Osteocyte (in vitro differentiated cells): ENCODE data around the gene KATNBL1. TPM values are rescaled to one million over a fixed set of nuclear protein-coding genes. Genes with fewer than 3 reads are reported as not detected.

Source experiments
- DNase-seq: peaks from one replicate; pipeline ENCODE4 v3.0.0; 2021; ENCODE audit warnings: mixed read lengths; ENCODE audit not compliant: unreplicated experiment; ENCODE audit errors: extremely low spot score
- H3K27ac Mint-ChIP-seq: one replicate; pipeline ENCODE4 v1.8.0; 2021; ENCODE audit warnings: mild to moderate bottlenecking, mixed read lengths; ENCODE audit not compliant: unreplicated experiment
- H3K27me3 Mint-ChIP-seq: one replicate; pipeline ENCODE4 v1.8.0; 2021; ENCODE audit warnings: mixed read lengths; ENCODE audit not compliant: unreplicated experiment
- H3K36me3 Mint-ChIP-seq: one replicate; pipeline ENCODE4 v1.8.0; 2021; ENCODE audit warnings: mixed read lengths; ENCODE audit not compliant: unreplicated experiment
- H3K4me1 Mint-ChIP-seq: one replicate; pipeline ENCODE4 v1.8.0; 2021; ENCODE audit warnings: mixed read lengths; ENCODE audit not compliant: unreplicated experiment
- H3K4me3 Mint-ChIP-seq: one replicate; pipeline ENCODE4 v1.8.0; 2021; ENCODE audit warnings: mild to moderate bottlenecking, moderate library complexity, mixed read lengths; ENCODE audit not compliant: unreplicated experiment
- H3K9me3 Mint-ChIP-seq: one replicate; pipeline ENCODE4 v1.8.0; 2021; ENCODE audit warnings: mixed read lengths; ENCODE audit not compliant: unreplicated experiment
- total RNA-seq: library from RNA; stranded (reverse); gene quantifications from 2 replicates; pipeline ENCODE4 v1.2.1, GENCODE V29; 2021
- TF ChIP-seq, protein P1 (sequence below): fragments of 200-600 bp; sonication (generic); IDR thresholded peaks from 2 replicates; pipeline ENCODE4 v1.5.0; 2021; ENCODE audit warnings: antibody characterized with exemption, mild to moderate bottlenecking, moderate library complexity

KATNBL1 gene
- total RNA-seq, 1 donor from 2014 or later: 39.1 TPM

DNA sequence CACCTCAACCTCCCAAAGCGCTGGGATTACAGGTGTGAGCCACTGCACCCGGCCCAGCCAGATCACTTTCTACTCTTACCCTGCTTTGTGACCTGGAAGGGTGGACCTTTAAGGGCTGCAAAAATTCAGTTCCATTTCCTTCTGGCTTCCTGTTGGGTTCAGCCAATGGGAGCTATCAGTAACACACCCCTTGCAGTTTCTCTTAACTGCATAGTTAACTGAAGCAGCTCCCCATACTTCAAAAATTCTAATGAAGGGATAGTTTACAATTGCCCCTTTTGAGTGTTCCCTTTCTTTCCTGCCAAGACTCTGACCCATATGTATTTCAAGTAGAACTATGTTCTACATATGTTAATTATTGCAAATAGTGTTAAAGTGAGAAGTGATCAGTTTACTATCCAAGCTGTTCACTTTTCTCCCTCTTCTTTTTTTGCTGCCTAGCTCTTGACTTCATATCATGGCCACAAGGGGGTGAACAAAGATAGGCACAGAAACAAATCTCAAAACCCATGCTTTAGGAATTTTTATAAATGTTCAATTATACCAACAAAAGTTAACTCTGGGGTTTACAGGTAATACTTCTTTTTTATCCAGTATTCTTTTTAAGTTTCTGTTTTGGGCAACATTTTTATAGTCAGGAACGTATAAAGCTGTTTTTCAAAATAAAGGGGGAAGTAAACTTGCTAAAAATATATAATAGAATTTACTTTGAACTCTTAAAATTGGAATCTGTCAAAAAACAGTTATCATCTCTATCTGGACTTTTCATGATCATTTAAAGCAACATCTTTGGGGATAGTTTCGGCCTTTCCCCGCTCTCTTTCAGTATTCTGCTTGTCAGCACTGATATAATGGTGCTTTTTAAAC is 99.9 kb downstream of the KATNBL1 start:
- Mint-ChIP-seq H3K4me3 (no peak overlapping the region), H3K4me1 (no peaks in the 10 kb centered on the region), H3K9me3 (no peaks in the 10 kb centered on the region), H3K27me3 (peaks cover 17% of the 10 kb centered on the region), H3K27ac (no peak overlapping the region), H3K36me3 (no peaks in the 10 kb centered on the region)
- DNase-seq: no peak
- TF ChIP-seq, protein P1, sequence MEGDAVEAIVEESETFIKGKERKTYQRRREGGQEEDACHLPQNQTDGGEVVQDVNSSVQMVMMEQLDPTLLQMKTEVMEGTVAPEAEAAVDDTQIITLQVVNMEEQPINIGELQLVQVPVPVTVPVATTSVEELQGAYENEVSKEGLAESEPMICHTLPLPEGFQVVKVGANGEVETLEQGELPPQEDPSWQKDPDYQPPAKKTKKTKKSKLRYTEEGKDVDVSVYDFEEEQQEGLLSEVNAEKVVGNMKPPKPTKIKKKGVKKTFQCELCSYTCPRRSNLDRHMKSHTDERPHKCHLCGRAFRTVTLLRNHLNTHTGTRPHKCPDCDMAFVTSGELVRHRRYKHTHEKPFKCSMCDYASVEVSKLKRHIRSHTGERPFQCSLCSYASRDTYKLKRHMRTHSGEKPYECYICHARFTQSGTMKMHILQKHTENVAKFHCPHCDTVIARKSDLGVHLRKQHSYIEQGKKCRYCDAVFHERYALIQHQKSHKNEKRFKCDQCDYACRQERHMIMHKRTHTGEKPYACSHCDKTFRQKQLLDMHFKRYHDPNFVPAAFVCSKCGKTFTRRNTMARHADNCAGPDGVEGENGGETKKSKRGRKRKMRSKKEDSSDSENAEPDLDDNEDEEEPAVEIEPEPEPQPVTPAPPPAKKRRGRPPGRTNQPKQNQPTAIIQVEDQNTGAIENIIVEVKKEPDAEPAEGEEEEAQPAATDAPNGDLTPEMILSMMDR: peak; percentile 72

DNA sequence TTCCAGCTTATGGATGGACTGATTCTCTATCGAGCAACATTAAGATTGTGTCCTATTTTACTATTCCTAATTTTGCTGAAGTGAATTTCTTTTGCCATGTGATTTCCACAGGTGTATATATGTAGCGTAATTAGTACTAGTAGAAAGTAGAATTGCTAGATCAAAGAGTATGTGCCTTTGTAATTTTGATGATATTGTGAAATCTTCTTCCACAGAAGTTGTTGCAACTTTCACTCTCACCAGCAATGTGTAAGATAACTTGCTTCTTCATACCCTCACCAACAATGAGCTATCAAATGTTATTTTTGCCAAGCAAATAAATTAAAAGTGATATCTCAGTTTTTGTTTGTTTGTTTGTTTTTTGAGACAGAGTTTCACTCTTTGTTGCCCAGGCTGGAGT is 102.6 kb downstream of the KATNBL1 start:
- Mint-ChIP-seq H3K4me1 (peaks cover 5% of the 10 kb centered on the region), H3K9me3 (no peaks in the 10 kb centered on the region), H3K36me3 (peaks cover 4% of the 10 kb centered on the region), H3K27ac (no peak overlapping the region), H3K27me3 (peaks cover 3% of the 10 kb centered on the region), H3K4me3 (no peak overlapping the region)
- no peak for DNase-seq
- TF ChIP-seq, protein P1: no peak

GRCh38 chr15:34106423-34106822 is 103.5 kb downstream of the KATNBL1 start:
- TF ChIP-seq, protein P1: no peak
- Mint-ChIP-seq H3K9me3 (no peaks in the 10 kb centered on the region), H3K4me3 (no peak overlapping the region), H3K4me1 (peaks cover 7% of the 10 kb centered on the region), H3K27me3 (peaks cover 3% of the 10 kb centered on the region), H3K27ac (no peak overlapping the region), H3K36me3 (peaks cover 4% of the 10 kb centered on the region)
- DNase-seq: no peak

DNA sequence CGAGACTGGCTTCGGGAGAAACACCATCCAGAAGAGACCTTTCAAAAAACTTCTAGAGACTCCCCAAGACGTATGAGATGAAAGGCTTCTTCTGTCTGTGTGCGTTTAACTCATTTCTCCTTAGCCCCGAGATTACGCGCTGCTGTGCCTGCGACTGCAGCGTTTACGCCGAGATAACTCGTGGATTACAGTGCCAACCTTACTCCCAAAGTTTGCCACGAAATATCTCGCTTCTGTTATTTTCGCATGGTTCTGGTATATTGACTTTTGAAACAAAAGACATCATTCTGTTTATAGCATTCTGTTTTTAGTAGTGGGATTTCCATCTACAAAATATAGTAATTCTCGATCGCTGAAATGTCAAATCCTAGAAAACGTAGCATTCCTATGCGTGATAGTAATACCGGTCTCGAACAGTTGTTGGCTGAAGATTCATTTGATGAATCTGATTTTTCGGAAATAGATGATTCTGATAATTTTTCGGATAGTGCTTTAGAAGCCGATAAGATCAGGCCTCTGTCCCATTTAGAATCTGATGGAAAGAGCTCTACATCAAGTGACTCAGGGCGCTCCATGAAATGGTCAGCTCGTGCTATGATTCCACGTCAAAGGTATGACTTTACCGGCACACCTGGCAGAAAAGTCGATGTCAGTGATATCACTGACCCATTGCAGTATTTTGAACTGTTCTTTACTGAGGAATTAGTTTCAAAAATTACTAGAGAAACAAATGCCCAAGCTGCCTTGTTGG is 107.5 kb downstream of the KATNBL1 start:
- Mint-ChIP-seq H3K4me3 (peak overlapping the region; percentile 99), H3K36me3 (peaks cover 4% of the 10 kb centered on the region)
- TF ChIP-seq, protein P1: no peak

More for the DNA sequence above, 107.5 kb downstream of the KATNBL1 start:
- peaks cover 24% of the 10 kb centered on the region for H3K4me1 Mint-ChIP-seq
- H3K27ac Mint-ChIP-seq: peak overlapping the region; percentile 96
- DNase-seq: no peak
- H3K27me3 Mint-ChIP-seq: no peaks in the 10 kb centered on the region
- no peaks in the 10 kb centered on the region for H3K9me3 Mint-ChIP-seq
